Measurements from ENCODE around the gene KCNH1. TPM values are rescaled to one million over a fixed set of nuclear protein-coding genes. Genes with fewer than 3 reads are reported as not detected.

Gene KCNH1
- total RNA-seq, 1 donor from 2014 or later = under 0.01 TPM

GRCh38 chr1:210938416-210938925, 195.5 kb downstream of the KCNH1 start:
- DNase-seq (ENCODE audit: low read depth) = no peak
- no peaks in the 10 kb centered on the region for H3K27me3 ChIP-seq (ENCODE audit: control insufficient read depth, insufficient read depth, low read length)
- no peaks in the 10 kb centered on the region for H3K36me3 ChIP-seq (ENCODE audit: control insufficient read depth, insufficient read depth, low read length)
- no peak for FAIRE-seq
- no peak overlapping the region for H3K4me3 ChIP-seq (ENCODE audit: low read depth, low read length)
- no peak for TF ChIP-seq CTCF (IDR thresholded peaks at IDR 0.05; ENCODE audit: insufficient read depth, low read length, severe bottlenecking)

- FAIRE-seq = no peak
- Histone ChIP-seq H3K36me3 (ENCODE audit: control insufficient read depth, insufficient read depth, low read length) (no peaks in the 10 kb centered on the region), H3K4me3 (ENCODE audit: low read depth, low read length) (no peak overlapping the region), H3K27me3 (ENCODE audit: control insufficient read depth, insufficient read depth, low read length) (no peaks in the 10 kb centered on the region)
- DNase-seq (ENCODE audit: low read depth) = no peak
- TF ChIP-seq CTCF (IDR thresholded peaks at IDR 0.05; ENCODE audit: insufficient read depth, low read length, severe bottlenecking) = no peak
These were observed 196.1 kb downstream of the KCNH1 start for GRCh38 chr1:210937846-210938245.

GRCh38 chr1:210935905-210936304, 198.0 kb downstream of the KCNH1 start:
- Histone ChIP-seq H3K4me3 (ENCODE audit: low read depth, low read length) (no peak overlapping the region), H3K27me3 (ENCODE audit: control insufficient read depth, insufficient read depth, low read length) (no peaks in the 10 kb centered on the region), H3K36me3 (ENCODE audit: control insufficient read depth, insufficient read depth, low read length) (no peaks in the 10 kb centered on the region)
- FAIRE-seq = no peak
- no peak for DNase-seq (ENCODE audit: low read depth)
- no peak for TF ChIP-seq CTCF (IDR thresholded peaks at IDR 0.05; ENCODE audit: insufficient read depth, low read length, severe bottlenecking)

- H3K36me3 ChIP-seq (ENCODE audit: control insufficient read depth, insufficient read depth, low read length) = no peaks in the 10 kb centered on the region
- FAIRE-seq = no peak
- H3K4me3 ChIP-seq (ENCODE audit: low read depth, low read length) = no peak overlapping the region
- no peak for DNase-seq (ENCODE audit: low read depth)
- no peak for TF ChIP-seq CTCF (IDR thresholded peaks at IDR 0.05; ENCODE audit: insufficient read depth, low read length, severe bottlenecking)
- no peaks in the 10 kb centered on the region for H3K27me3 ChIP-seq (ENCODE audit: control insufficient read depth, insufficient read depth, low read length)
These were observed 201.8 kb downstream of the KCNH1 start for GRCh38 chr1:210932104-210932503.

GRCh38 chr1:210922666-210923065, 211.3 kb downstream of the KCNH1 start:
- H3K36me3 ChIP-seq (ENCODE audit: control insufficient read depth, insufficient read depth, low read length) = no peaks in the 10 kb centered on the region
- no peaks in the 10 kb centered on the region for H3K27me3 ChIP-seq (ENCODE audit: control insufficient read depth, insufficient read depth, low read length)
- no peak for FAIRE-seq
- H3K4me3 ChIP-seq (ENCODE audit: low read depth, low read length) = no peak overlapping the region
- no peak for DNase-seq (ENCODE audit: low read depth)
- no peak for TF ChIP-seq CTCF (IDR thresholded peaks at IDR 0.05; ENCODE audit: insufficient read depth, low read length, severe bottlenecking)
